Activated CD4-positive, alpha-beta T cell treated with anti-CD3 and anti-CD28 coated beads for 48 hours (primary cell): Measurements from ENCODE around the gene PRODH.
"Not testable (repeated sequence)": the region's sequence is repeated elsewhere in the genome, so short reads cannot be mapped to it uniquely, and the experiment has no call there.

Experiments used
- DNase-seq: peaks from one replicate; pipeline ENCODE4 v3.0.0-alpha.2; 2020

PRODH gene, protein sequence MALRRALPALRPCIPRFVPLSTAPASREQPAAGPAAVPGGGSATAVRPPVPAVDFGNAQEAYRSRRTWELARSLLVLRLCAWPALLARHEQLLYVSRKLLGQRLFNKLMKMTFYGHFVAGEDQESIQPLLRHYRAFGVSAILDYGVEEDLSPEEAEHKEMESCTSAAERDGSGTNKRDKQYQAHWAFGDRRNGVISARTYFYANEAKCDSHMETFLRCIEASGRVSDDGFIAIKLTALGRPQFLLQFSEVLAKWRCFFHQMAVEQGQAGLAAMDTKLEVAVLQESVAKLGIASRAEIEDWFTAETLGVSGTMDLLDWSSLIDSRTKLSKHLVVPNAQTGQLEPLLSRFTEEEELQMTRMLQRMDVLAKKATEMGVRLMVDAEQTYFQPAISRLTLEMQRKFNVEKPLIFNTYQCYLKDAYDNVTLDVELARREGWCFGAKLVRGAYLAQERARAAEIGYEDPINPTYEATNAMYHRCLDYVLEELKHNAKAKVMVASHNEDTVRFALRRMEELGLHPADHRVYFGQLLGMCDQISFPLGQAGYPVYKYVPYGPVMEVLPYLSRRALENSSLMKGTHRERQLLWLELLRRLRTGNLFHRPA

DNA sequence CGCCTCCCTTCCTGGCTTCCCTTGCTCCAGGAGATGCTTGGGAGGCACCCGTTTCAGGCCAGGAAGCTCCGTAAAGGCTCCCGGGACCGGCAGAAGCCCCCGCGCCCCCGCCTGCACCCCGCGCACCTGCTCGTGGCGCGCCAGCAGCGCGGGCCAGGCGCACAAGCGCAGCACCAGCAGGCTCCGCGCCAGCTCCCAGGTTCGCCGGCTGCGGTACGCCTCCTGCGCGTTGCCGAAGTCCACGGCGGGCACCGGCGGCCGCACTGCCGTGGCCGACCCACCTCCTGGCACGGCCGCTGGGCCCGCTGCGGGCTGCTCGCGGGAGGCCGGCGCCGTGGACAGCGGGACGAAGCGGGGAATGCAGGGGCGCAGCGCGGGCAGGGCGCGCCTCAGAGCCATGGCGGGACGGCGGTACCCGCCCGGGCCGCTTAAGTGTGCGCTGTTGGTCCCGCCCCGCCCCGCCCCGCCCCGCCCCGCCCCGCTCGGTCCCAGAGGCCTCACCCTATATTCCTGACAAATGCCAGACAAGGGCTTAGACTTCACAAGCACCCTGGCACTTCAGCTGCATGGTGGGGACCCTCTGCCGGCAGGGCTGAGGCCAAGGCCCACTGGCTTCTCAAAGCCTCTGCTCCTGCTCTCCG, at the start of gene PRODH:
TSS of gene PRODH (minus strand) at position 405 of the 641 bp plus-strand sequence. CDS start at position 399, 6 bp downstream.
- no peak for DNase-seq

DNA sequence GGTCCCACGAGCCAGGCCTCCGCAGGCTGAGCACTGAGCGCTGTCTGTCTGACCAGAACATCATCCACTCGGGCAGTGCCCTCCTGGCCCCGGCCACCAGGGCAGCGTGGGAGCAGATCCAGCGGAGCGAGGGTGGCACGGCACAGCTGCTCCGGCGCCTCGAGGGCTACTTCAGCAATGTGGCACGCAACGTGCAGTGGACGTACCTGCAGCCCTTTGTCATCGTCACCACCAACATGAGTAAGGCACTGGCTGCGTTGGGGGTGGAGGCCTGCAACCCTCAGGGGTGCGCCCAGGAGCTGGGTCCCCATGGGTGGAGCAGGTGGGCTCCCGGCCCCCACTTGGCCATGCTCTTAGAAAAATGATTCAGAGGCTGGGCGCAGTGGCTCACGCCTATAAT, 49.7 kb upstream of the PRODH start:
- no peak for DNase-seq

DNA sequence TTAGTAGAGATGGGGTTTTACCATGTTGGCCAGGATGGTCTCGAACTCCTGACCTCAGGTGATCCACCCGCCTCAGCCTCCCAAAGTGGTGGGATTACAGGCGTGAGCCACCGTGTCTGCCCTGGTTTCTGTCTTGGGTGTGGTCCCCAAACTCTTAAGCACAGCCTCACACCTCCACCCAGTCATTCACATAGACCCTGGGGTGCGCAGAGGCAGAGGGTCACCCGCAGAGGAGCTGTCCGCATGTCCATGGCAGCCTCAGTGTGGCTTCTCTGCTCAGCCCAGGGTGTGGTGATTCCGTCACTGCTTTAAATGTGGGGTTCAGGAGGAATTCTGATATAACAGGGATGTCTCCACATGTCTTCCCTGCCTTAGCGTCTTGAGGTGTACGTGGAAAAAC, 48.5 kb upstream of the PRODH start:
- DNase-seq = no peak

GRCh38 chr22:18983120-18983651, 47.1 kb upstream of the PRODH start:
- no peak for DNase-seq

DNA sequence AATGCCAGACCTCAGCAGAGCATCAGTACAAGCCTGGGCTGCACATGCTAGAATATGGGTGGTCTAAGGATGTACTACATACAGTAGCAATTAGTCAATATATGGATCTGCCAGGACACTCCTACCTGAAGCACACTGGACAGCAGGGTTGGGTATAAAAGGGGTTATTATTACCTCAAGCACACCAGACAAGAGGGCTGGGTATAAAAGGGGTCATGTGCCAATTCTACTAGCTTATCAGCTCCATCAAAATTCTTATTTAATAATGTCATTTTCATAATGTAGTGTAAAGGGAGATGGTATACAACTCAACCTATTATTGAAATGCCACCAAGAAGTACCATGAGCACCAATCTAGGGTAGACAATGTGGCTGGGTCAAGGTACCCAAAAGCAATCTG, 44.7 kb upstream of the PRODH start:
- no peak for DNase-seq

- DNase-seq = no peak
Observed at GRCh38 chr22:18979957-18980356, 43.9 kb upstream of the PRODH start.

- DNase-seq = no peak
Observed at GRCh38 chr22:18978506-18978905, 42.4 kb upstream of the PRODH start.

GRCh38 chr22:18977824-18978425, 41.8 kb upstream of the PRODH start:
- no peak for DNase-seq

DNA sequence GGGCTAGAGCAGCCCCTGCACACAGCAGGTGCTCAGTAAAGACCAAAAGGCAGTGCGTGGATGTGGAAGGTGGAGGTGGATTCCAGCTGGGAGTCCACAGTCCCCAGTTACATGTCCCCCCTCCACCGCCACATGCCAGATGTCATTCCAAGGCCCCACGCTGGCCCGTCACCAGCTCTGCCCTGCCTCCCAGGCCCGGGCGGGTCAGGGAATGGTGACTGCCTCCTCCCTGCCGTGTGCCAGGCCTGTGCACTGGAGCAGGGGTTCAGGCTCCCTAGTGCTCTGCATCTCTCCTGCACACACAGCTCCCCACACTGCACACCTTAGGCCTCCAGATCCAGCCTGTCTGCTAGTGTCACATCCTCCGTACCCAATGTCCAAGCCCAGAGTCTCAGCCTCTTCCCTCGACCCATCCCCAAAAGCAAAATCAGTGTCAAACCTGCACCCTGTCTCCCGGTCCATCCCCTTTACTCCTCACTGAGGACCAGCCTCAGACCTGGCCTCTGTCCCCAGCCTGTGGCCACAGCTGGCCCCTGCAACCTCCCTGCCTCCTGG, 40.2 kb upstream of the PRODH start:
- DNase-seq = no peak

GRCh38 chr22:18975434-18976196, 39.5 kb upstream of the PRODH start:
- no peak for DNase-seq

DNA sequence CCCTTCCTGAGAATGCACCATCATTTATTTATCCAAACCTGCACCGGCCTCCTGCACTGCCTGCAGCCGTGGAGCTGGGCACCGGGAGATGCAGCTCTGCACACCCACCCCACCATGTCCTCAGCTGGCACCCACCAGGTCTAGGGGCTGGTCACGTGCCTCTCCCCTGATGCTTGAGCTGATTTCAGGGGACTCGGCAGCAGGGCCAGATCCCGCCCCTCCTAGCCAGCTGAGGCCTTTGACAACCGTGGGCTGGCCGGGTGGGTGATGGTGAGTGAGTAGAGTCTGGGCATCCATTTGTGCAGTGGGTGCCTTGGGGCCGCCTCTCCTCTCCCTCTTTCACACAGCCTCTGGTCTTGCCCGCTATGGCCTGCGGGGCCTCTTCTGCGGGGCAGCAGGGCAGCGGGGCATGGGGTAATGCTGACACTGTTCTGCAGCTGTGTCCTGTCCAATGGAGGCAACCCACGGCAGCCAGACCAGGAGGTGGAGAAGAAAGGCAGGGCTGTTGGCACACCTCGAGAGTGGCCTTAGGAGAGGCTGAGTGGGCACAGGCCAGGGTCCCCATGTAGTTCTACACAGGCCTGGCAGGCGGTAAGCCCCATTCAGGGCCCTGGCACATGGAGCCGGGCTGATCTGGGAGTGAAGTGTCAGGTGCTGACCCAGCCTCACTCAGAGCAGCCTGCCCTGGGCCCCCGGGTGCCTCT, 38.5 kb upstream of the PRODH start:
- no peak for DNase-seq

DNA sequence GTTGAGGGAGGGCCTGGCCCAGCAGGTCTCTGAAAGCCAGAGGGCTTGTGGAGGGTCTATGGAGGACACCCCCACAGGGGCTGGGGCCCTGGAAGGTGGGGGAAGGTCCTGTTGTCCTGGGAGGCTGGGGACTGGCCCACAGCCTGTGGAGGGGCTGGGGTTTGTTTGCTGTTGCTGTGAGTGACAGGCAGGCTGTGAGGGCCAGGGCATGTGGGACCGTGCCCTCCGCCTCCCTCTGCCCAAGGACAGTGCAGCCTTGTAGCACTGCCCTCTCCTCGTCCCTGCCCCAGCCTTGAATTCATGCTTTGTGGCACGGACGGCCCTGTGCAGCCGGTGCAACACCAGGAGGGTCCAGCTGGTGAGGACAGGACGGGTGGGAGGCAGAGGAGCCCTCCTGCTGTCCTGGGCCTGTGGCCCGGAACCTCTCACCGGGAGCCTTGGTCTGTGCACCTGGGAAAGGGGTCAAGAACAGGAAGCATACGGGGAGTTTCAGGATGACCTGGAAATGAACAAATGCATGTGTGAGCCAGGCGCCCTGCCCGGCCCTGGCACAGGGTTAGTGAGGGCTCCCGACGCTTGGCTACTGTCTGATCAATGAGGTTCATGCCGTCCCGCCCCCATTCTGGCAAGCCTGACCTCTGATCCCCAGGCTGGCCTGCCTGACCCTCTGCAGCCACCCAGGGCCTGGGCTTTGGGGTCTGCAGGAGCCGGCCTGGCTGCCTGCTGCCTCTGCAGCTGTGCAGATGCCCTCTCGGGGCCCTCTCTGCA, 37.4 kb upstream of the PRODH start:
- DNase-seq = no peak

- DNase-seq = not testable (repeated sequence)
Observed at GRCh38 chr22:18972591-18972990, 36.5 kb upstream of the PRODH start.

- DNase-seq = not testable (repeated sequence)
Observed at GRCh38 chr22:18972029-18972428, 35.9 kb upstream of the PRODH start.

- DNase-seq = no peak
Observed at GRCh38 chr22:18971321-18971751, 35.2 kb upstream of the PRODH start.

- DNase-seq = no peak
Observed at GRCh38 chr22:18970948-18971315, 34.8 kb upstream of the PRODH start.

- DNase-seq = peak; percentile 11
Observed at GRCh38 chr22:18970176-18970947, 34.3 kb upstream of the PRODH start.

GRCh38 chr22:18969158-18969942, 33.3 kb upstream of the PRODH start:
- DNase-seq = not testable (repeated sequence)
